ENCODE data around the gene MKNK1.

Gene MKNK1

GRCh38 chr1:46538147-46538546, 65.9 kb downstream of the MKNK1 start:
- DNase-seq (ENCODE audit: low spot score): no peak

GRCh38 chr1:46537651-46538050, 66.4 kb downstream of the MKNK1 start:
- DNase-seq (ENCODE audit: low spot score): no peak

- DNase-seq (ENCODE audit: low spot score): no peak
These were observed 67.5 kb downstream of the MKNK1 start for GRCh38 chr1:46536527-46536926.

GRCh38 chr1:46535063-46535462, 69.0 kb downstream of the MKNK1 start:
- no peak for DNase-seq (ENCODE audit: low spot score)

GRCh38 chr1:46533179-46533864, 70.7 kb downstream of the MKNK1 start:
- peak; percentile 70 for DNase-seq (ENCODE audit: low spot score)

- DNase-seq (ENCODE audit: low spot score): peak; percentile 85
These were observed 71.4 kb downstream of the MKNK1 start for GRCh38 chr1:46532498-46533178.

- no peak for DNase-seq (ENCODE audit: low spot score)
These were observed 72.0 kb downstream of the MKNK1 start for GRCh38 chr1:46532095-46532494.

GRCh38 chr1:46530791-46531409, 73.2 kb downstream of the MKNK1 start:
- no peak for DNase-seq (ENCODE audit: low spot score)

- DNase-seq (ENCODE audit: low spot score): no peak
These were observed 73.8 kb downstream of the MKNK1 start for GRCh38 chr1:46530311-46530710.

- DNase-seq (ENCODE audit: low spot score): no peak
These were observed 74.9 kb downstream of the MKNK1 start for GRCh38 chr1:46529031-46529630.

GRCh38 chr1:46528297-46528955, 75.6 kb downstream of the MKNK1 start:
- DNase-seq (ENCODE audit: low spot score): no peak

GRCh38 chr1:46527474-46528296, 76.4 kb downstream of the MKNK1 start:
- DNase-seq (ENCODE audit: low spot score): peak; percentile 89

- DNase-seq (ENCODE audit: low spot score): peak; percentile 71
These were observed 77.3 kb downstream of the MKNK1 start for GRCh38 chr1:46526691-46527291.

- no peak for DNase-seq (ENCODE audit: low spot score)
These were observed 77.9 kb downstream of the MKNK1 start for GRCh38 chr1:46526013-46526690.

GRCh38 chr1:46525253-46525983, 78.7 kb downstream of the MKNK1 start:
- DNase-seq (ENCODE audit: low spot score): peak; percentile 73

- DNase-seq (ENCODE audit: low spot score): no peak
These were observed 79.2 kb downstream of the MKNK1 start for GRCh38 chr1:46524843-46525242.

GRCh38 chr1:46523496-46524353, 80.3 kb downstream of the MKNK1 start:
- no peak for DNase-seq (ENCODE audit: low spot score)

GRCh38 chr1:46522969-46523320, 81.1 kb downstream of the MKNK1 start:
- no peak for DNase-seq (ENCODE audit: low spot score)

Data from ecto neural progenitor cell (in vitro differentiated cells).